GM06990 (cell line): ENCODE data around the gene ST6GALNAC3.
"Not testable (repeated sequence)": the region's sequence is repeated elsewhere in the genome, so short reads cannot be mapped to it uniquely, and the experiment has no call there.

ENCODE experiments used
- DNase-seq: peaks from one replicate; pipeline ENCODE4 v3.0.0-alpha.2; 2011; ENCODE audit not compliant: insufficient read length; ENCODE audit errors: extremely low read depth
- H3K27me3 ChIP-seq: replicated peaks from 2 replicates; pipeline ENCODE4 v1.6.0; 2011; ENCODE audit warnings: low read length; ENCODE audit not compliant: control insufficient read depth, insufficient read depth
- H3K36me3 ChIP-seq: 2 replicates; pipeline ENCODE4 v1.5.1; 2011; ENCODE audit warnings: low read length; ENCODE audit not compliant: control insufficient read depth, insufficient read depth
- H3K4me3 ChIP-seq: replicated peaks from 2 replicates; pipeline ENCODE4 v1.5.1; 2011; ENCODE audit warnings: low read depth, mild to moderate bottlenecking, control low read depth, low read length
- TF ChIP-seq, protein P1 (sequence below): IDR thresholded peaks from 2 replicates; pipeline ENCODE4 v1.5.1; 2011; ENCODE audit warnings: low read length, control low read depth, mild to moderate bottlenecking, inconsistent platforms; ENCODE audit not compliant: insufficient read depth, poor library complexity, severe bottlenecking

The ST6GALNAC3 gene

DNA sequence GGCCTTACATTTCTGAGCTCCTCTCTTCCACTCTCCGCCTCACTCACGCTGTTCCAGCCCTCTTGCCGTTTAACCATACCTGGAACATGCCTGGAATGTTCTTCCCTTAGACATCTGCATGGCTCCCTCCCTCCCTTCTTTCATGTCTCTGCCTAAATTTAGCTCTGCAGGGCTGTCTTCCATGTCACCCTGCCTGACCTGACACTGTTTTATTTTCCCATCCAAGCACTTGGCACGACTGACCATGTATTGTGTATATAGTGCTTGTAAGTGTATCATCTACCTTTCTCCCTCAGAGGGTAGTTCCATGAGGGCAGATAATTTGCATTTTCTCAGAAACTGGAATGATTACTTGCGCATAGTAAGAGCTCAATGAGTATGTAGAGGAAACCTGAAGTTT lies 47.3 kb downstream of the ST6GALNAC3 start:
- H3K36me3 ChIP-seq, result no peaks in the 10 kb centered on the region
- H3K27me3 ChIP-seq, result no peaks in the 10 kb centered on the region
- no peak overlapping the region for H3K4me3 ChIP-seq
- no peak for DNase-seq
- TF ChIP-seq, protein P1, sequence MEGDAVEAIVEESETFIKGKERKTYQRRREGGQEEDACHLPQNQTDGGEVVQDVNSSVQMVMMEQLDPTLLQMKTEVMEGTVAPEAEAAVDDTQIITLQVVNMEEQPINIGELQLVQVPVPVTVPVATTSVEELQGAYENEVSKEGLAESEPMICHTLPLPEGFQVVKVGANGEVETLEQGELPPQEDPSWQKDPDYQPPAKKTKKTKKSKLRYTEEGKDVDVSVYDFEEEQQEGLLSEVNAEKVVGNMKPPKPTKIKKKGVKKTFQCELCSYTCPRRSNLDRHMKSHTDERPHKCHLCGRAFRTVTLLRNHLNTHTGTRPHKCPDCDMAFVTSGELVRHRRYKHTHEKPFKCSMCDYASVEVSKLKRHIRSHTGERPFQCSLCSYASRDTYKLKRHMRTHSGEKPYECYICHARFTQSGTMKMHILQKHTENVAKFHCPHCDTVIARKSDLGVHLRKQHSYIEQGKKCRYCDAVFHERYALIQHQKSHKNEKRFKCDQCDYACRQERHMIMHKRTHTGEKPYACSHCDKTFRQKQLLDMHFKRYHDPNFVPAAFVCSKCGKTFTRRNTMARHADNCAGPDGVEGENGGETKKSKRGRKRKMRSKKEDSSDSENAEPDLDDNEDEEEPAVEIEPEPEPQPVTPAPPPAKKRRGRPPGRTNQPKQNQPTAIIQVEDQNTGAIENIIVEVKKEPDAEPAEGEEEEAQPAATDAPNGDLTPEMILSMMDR, result no peak

DNA sequence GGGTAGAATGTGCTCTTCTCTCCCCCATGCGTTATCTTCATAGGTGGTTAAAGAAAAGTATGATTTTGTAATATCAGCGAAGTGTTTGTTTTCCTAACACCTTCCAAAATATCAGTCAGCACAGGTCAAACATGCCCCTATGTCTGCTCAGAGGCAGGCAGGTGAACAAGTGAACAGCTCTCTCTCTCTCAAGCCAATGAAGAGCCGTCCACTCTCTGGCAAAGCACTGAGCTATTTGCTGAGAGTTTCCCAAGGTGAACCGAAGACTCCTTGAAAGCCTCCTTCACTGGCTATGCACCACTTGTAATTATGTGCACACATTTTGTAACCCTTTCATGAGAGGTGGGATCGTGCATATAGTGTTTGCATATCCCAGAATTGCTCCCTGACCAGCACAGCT lies 47.7 kb downstream of the ST6GALNAC3 start:
- Histone ChIP-seq H3K36me3 (no peaks in the 10 kb centered on the region), H3K4me3 (no peak overlapping the region), H3K27me3 (no peaks in the 10 kb centered on the region)
- DNase-seq, result no peak
- TF ChIP-seq, protein P1, result no peak

DNA sequence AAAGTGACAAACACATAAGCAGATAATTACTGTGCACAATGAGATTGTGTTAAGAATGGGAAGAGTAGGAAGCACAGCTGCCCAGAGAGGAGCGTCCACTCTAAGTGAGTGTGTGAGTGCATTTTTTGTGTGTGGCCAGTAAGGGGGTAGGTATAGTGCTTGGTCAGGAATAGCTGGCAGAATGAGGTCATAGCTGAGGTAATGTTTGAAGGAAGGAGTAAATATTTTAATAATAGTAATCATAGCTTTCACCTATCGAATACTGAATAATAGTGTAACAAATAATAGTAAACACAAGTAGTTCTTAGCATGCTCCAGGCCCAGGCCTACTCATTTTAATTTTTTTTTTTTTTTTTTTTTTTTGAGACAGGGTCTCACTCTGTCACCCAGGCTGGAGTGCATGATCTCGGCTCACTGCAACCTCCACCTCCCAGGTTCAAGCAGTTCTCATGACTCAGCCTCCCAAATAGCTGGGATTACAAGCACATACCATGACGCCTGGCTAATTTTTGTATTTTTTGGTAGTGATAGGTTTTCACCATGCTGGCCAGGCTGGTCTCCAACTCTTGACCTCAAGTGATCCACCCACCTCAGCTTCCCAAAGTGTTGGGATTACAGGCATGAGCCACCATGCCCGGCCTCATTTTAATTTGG lies 49.0 kb downstream of the ST6GALNAC3 start:
- not testable (repeated sequence) for H3K36me3 ChIP-seq, H3K4me3 ChIP-seq, H3K27me3 ChIP-seq, DNase-seq

DNA sequence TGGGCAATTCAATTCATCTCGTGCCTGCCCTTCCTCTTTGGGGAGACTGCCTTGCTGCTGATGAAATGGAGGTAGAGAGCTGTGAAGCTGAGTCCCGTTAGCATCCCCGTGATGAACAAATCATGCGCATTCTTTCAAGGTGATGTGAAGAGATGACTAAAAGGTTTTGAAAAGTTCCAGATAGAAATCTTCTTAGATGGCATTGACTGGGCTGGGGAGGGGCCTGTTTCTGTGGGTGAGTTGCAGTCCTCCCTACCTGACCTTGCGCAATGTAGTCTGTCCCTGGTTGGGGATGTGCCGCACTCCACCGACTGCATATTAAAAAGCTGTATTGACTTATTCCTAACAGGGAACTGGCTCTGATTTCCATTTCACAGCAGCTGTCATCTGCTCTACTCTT lies 49.6 kb downstream of the ST6GALNAC3 start:
- H3K4me3 ChIP-seq, result no peak overlapping the region
- TF ChIP-seq, protein P1, result no peak
- H3K27me3 ChIP-seq, result peaks cover under 1% of the 10 kb centered on the region; the same call in 1 of the 2 replicates
- no peak for DNase-seq
- no peaks in the 10 kb centered on the region for H3K36me3 ChIP-seq

DNA sequence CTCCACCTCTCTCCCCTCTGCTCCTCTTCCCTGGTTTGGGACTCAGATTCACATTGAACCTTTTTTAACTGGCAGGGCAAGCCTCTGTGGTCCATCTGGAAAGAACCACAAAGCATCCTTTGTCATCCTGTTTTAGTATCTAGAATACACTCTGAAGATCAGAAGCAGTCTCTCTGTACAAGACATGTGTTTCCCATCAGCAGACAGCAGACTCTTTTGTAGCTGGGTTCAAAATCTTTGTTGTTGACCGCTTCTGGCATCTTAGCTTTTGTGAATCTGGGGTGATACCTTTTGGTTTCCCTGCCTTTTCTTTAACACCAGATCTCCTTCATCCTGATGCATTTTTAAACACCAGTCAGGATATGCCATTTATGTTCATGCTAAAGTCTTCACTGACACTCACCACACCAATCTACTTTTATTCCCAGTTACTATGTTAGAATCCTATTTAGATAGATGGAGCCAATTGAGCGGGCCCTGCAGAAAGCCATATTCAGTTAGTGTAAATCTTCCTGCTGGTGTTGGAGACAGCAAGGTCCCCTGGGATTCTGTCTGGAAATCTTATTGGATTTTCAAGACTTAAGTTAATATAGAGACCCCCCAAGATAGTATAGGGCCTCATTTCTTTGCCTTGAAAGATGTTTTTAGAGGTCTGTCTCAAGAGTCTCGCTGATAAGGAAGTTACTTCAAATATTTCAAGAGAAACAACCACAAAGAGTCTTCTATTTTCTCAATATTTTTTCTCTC lies 51.1 kb downstream of the ST6GALNAC3 start:
- no peak for DNase-seq
- TF ChIP-seq, protein P1, result no peak
- Histone ChIP-seq H3K4me3 (no peak overlapping the region), H3K36me3 (no peaks in the 10 kb centered on the region), H3K27me3 (peaks cover 1% of the 10 kb centered on the region; the same call in 1 of the 2 replicates)

DNA sequence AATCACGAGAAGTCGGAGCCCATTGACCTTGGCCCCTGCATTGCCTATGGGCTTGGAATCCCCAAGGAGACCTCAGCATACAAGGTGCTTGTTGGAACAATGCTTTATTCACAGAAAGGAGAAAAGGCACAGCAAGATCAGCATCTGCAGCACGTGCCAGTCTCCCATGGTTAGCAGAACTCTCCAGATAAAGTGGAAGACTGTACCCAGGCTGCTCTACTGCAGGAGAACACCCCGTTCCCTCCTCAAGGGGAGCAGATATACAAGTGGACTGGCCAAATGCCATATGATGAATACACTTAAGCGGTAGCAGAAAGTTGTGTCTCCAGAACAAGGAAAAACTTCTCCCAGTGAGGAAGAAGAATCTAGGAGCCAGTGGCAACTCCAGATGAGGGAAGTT lies 53.5 kb downstream of the ST6GALNAC3 start:
- Histone ChIP-seq H3K36me3 (no peaks in the 10 kb centered on the region), H3K27me3 (peaks cover 1% of the 10 kb centered on the region; the same call in 1 of the 2 replicates), H3K4me3 (no peak overlapping the region)
- DNase-seq, result no peak
- TF ChIP-seq, protein P1, result no peak
